Measurements from ENCODE around the gene SNAP29.

Gene SNAP29

GRCh38 chr22:20862540-20862939 lies 3.7 kb downstream of the SNAP29 start:
- TF ChIP-seq, protein P1, sequence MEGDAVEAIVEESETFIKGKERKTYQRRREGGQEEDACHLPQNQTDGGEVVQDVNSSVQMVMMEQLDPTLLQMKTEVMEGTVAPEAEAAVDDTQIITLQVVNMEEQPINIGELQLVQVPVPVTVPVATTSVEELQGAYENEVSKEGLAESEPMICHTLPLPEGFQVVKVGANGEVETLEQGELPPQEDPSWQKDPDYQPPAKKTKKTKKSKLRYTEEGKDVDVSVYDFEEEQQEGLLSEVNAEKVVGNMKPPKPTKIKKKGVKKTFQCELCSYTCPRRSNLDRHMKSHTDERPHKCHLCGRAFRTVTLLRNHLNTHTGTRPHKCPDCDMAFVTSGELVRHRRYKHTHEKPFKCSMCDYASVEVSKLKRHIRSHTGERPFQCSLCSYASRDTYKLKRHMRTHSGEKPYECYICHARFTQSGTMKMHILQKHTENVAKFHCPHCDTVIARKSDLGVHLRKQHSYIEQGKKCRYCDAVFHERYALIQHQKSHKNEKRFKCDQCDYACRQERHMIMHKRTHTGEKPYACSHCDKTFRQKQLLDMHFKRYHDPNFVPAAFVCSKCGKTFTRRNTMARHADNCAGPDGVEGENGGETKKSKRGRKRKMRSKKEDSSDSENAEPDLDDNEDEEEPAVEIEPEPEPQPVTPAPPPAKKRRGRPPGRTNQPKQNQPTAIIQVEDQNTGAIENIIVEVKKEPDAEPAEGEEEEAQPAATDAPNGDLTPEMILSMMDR (conservative IDR thresholded peaks at IDR 0.05; ENCODE audit: low read depth, low read length) = no peak
- no peak for DNase-seq (ENCODE audit: low read depth)
- no peak overlapping the region for H3K4me3 ChIP-seq (ENCODE audit: low read length)

- TF ChIP-seq, protein P1 (conservative IDR thresholded peaks at IDR 0.05; ENCODE audit: low read depth, low read length) = no peak
- no peak overlapping the region for H3K4me3 ChIP-seq (ENCODE audit: low read length)
- no peak for DNase-seq (ENCODE audit: low read depth)
Measured at GRCh38 chr22:20863366-20863765, 4.6 kb downstream of the SNAP29 start.

- no peak for DNase-seq (ENCODE audit: low read depth)
- H3K4me3 ChIP-seq (ENCODE audit: low read length) = no peak overlapping the region
- TF ChIP-seq, protein P1 (conservative IDR thresholded peaks at IDR 0.05; ENCODE audit: low read depth, low read length) = no peak
Measured at GRCh38 chr22:20864186-20864908, 5.5 kb downstream of the SNAP29 start.

GRCh38 chr22:20865331-20865730 lies 6.5 kb downstream of the SNAP29 start:
- TF ChIP-seq, protein P1 (conservative IDR thresholded peaks at IDR 0.05; ENCODE audit: low read depth, low read length) = no peak
- DNase-seq (ENCODE audit: low read depth) = no peak

DNA sequence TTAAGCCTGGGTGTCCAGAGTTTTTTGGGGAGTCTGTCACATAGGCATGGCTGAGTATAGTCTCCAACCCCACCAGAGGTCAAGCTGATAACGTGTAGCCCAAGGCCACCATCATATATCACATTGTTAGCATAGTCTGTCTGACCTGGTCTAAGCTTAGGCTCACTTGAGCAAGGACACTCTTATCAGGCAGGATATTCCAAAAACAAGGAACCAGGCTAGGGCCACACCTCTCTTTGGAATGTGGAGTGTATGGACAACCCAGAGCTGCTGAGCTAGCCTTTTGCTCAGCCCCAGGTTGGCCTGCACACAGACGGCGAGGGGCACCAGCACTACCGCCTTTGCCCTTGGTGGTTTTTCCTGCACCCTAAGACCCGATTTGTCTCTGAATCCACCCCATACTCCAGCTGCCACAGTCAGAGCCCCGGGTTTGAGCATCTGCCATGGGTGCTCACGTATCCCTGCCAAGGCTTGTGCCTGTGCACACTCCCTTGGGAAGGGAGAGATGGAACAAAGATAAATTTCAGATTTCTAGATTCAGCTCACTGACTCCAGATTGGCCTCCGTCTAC lies 7.2 kb downstream of the SNAP29 start:
- TF ChIP-seq, protein P1 (conservative IDR thresholded peaks at IDR 0.05; ENCODE audit: low read depth, low read length) = no peak
- H3K4me3 ChIP-seq (ENCODE audit: low read length) = no peak overlapping the region
- DNase-seq (ENCODE audit: low read depth) = no peak

More at GRCh38 chr22:20865331-20865730, 6.5 kb downstream of the SNAP29 start:
- H3K4me3 ChIP-seq (ENCODE audit: low read length) = no peak overlapping the region

DNA sequence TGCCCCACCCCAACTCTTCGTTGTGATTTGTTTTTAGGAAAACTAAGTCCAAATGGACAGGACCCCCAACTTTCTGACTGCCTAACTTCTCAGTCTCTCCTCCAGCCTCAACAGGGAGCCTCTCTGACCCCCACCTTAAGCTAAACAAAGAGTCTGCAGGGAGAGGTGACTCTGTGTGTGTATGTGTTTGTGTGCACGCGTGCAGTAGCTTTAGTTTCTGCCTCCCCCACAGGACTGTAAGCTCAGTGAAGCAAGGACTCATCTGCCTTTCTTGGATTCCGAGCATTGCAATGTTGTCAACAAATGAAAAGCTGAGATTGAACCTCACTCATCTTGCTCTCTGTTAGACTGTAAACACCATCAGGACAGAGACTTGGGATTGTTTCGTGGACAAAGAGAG lies 7.9 kb downstream of the SNAP29 start:
- no peak overlapping the region for H3K4me3 ChIP-seq (ENCODE audit: low read length)
- TF ChIP-seq, protein P1 (conservative IDR thresholded peaks at IDR 0.05; ENCODE audit: low read depth, low read length) = no peak

More for the DNA sequence above, 7.9 kb downstream of the SNAP29 start:
- DNase-seq (ENCODE audit: low read depth) = no peak

Data from retinal pigment epithelial cell (primary cell).